ENCODE data around the gene IDH3A. TPM values are rescaled to one million over a fixed set of nuclear protein-coding genes. Genes with fewer than 3 reads are reported as not detected.
A peak's percentile ranks its signal among the peaks of the same experiment; 100 is the strongest.

The IDH3A gene
- total RNA-seq, 1 experiment from 2014 or later = 106 TPM

DNA sequence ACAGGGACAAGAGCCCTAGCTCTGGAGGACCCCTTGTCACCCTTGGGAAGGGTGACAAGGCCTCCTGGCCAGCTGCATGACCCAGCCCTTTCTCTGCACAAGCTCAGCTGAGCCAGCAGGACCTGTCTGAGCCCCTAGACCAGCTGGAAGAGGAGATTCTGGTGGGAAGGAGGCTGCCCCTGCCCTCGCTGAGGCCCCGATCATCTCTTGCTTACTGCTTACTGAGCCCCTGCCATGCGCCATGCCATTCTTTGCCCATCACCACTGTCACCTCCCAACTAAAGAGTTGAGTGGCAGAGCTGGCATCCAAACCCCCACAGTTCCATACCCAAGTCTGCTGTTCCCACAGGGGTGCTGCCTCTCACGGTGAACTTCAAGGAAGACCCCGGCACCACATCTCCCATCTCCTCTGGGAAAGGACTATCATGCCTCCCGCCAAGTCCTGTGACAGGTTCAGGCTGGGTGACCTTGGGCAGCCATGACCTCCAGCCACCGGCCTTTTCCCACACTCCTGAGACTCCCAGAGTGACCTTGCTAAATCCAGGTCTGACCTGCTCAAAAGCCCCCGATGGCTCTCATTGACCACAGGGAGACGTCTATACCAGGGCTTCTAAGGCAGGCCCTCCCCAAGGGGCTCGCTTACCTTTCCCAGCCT is 51.2 kb downstream of the IDH3A start:
- TF ChIP-seq, protein P1, sequence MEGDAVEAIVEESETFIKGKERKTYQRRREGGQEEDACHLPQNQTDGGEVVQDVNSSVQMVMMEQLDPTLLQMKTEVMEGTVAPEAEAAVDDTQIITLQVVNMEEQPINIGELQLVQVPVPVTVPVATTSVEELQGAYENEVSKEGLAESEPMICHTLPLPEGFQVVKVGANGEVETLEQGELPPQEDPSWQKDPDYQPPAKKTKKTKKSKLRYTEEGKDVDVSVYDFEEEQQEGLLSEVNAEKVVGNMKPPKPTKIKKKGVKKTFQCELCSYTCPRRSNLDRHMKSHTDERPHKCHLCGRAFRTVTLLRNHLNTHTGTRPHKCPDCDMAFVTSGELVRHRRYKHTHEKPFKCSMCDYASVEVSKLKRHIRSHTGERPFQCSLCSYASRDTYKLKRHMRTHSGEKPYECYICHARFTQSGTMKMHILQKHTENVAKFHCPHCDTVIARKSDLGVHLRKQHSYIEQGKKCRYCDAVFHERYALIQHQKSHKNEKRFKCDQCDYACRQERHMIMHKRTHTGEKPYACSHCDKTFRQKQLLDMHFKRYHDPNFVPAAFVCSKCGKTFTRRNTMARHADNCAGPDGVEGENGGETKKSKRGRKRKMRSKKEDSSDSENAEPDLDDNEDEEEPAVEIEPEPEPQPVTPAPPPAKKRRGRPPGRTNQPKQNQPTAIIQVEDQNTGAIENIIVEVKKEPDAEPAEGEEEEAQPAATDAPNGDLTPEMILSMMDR (IDR thresholded peaks at IDR 0.05; ENCODE audit: unreplicated experiment) = no peak
- Mint-ChIP-seq H3K27me3 (ENCODE audit: insufficient read depth, unreplicated experiment) (peaks cover 39% of the 10 kb centered on the region), H3K4me1 (ENCODE audit: insufficient read depth, unreplicated experiment) (no peaks in the 10 kb centered on the region), H3K27ac (ENCODE audit: low read depth, unreplicated experiment) (no peak overlapping the region), H3K36me3 (ENCODE audit: insufficient read depth, unreplicated experiment) (no peaks in the 10 kb centered on the region), H3K9me3 (ENCODE audit: unreplicated experiment) (no peaks in the 10 kb centered on the region), H3K4me3 (ENCODE audit: unreplicated experiment) (no peak overlapping the region)
- ChIA-PET CTCF (interaction anchor here (0.9 to 1.2 kb wide), 2 partner anchors 19 to 240 kb away, joined by 3 read pairs; no protein-coding TSS in a partner anchor), POLR2A (interaction anchor here (0.6 to 0.7 kb wide), 2 partner anchors 38 to 99 kb away, joined by 3 read pairs; partner anchors contain the start of gene SKIC8)
- DNase-seq (ENCODE audit: unreplicated experiment) = no peak
- intact Hi-C loops (cut with micrococcal nuclease) = no loop called here
- no TSS peak for BruUV-seq (replicated peaks)

- Mint-ChIP-seq H3K27ac (ENCODE audit: low read depth, unreplicated experiment) (no peak overlapping the region), H3K36me3 (ENCODE audit: insufficient read depth, unreplicated experiment) (no peaks in the 10 kb centered on the region), H3K9me3 (ENCODE audit: unreplicated experiment) (no peaks in the 10 kb centered on the region), H3K4me1 (ENCODE audit: insufficient read depth, unreplicated experiment) (no peaks in the 10 kb centered on the region), H3K27me3 (ENCODE audit: insufficient read depth, unreplicated experiment) (peaks cover 39% of the 10 kb centered on the region), H3K4me3 (ENCODE audit: unreplicated experiment) (no peak overlapping the region)
- ChIA-PET POLR2A (interaction anchor here (0.7 kb wide), 1 partner anchor 39 kb away, joined by 3 read pairs; no protein-coding TSS in a partner anchor), CTCF (interaction anchor here (1.6 kb wide), 1 partner anchor 24 kb away, joined by 3 read pairs; no protein-coding TSS in a partner anchor)
- intact Hi-C loops (cut with micrococcal nuclease) = no loop called here
- no TSS peak for BruUV-seq (replicated peaks)
- no peak for DNase-seq (ENCODE audit: unreplicated experiment)
- TF ChIP-seq, protein P1 (IDR thresholded peaks at IDR 0.05; ENCODE audit: unreplicated experiment) = no peak
Measured at GRCh38 chr15:78201281-78202190, 52.4 kb downstream of the IDH3A start.

DNA sequence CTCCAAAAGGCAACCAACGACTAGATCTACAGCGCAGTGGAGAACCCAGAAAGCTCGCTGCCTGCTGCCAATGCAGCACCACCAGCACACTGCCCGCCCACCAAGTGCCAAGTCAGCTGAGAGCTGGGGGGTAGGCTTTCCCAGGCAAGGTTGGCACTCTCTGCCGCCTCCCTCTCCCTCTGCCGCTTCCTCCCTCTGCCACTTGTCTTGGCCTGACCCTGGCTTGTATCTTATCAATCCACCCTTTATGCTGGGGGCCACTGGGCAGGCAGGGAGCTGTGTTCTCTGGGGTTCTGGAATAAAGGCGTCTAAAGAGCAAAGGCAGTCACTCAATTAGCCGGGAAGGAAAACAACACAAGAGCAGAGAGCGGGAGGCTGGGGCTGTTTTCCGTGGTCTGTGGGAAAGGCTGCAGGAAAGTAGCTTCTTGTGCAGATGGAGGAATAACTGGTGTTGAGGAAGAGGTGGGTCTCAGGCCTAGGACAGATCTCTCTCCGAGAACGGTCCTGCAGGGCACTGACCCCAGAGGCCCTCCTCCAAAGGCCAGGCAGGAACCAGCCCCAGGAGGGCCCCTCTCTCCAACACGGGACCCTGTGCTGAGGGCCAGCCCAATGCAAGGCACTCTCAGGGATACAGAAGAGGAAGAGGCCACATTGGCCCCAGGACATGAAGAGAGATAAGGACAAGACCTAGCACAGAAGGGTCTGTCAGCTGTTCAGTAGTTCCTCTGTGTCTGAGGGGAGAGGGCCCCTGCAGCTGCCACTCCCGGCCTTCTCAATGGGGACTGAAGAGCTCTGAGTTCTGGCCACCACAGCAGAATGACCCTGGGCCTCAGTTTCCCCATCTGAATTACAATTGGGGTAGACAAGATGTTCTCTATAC is 54.4 kb downstream of the IDH3A start:
- DNase-seq (ENCODE audit: unreplicated experiment) = no peak
- ChIA-PET CTCF (interaction anchor here (1.2 to 3.5 kb wide), 3 partner anchors 8 to 37 kb away, joined by 5 to 36 read pairs (median 7); no protein-coding TSS in a partner anchor), POLR2A (no interaction called here)
- Mint-ChIP-seq H3K27me3 (ENCODE audit: insufficient read depth, unreplicated experiment) (peaks cover 39% of the 10 kb centered on the region), H3K4me1 (ENCODE audit: insufficient read depth, unreplicated experiment) (no peaks in the 10 kb centered on the region), H3K27ac (ENCODE audit: low read depth, unreplicated experiment) (peak overlapping the region; percentile 20), H3K36me3 (ENCODE audit: insufficient read depth, unreplicated experiment) (no peaks in the 10 kb centered on the region), H3K9me3 (ENCODE audit: unreplicated experiment) (no peaks in the 10 kb centered on the region), H3K4me3 (ENCODE audit: unreplicated experiment) (no peak overlapping the region)
- TF ChIP-seq, protein P1 (IDR thresholded peaks at IDR 0.05; ENCODE audit: unreplicated experiment) = no peak
- no TSS peak for BruUV-seq (replicated peaks)
- intact Hi-C loops (cut with micrococcal nuclease) = no loop called here
